ENCODE measurements around the gene IRS2. TPM values are rescaled to one million over a fixed set of nuclear protein-coding genes. Genes with fewer than 3 reads are reported as not detected.

IRS2 gene
- total RNA-seq, 1 donor from 2014 or later: 11.8 TPM

GRCh38 chr13:109713681-109714080 is 72.7 kb downstream of the IRS2 start:
- no peaks in the 10 kb centered on the region for H3K36me3 Mint-ChIP-seq
- no peaks in the 10 kb centered on the region for H3K27me3 Mint-ChIP-seq (ENCODE audit: low read depth)
- TF ChIP-seq CTCF (IDR thresholded peaks at IDR 0.05; ENCODE audit: unreplicated experiment): no peak
- peaks cover 6% of the 10 kb centered on the region for H3K4me1 Mint-ChIP-seq
- DNase-seq (ENCODE audit: low spot score in 2 of 2, unreplicated experiment in 2 of 2): no peak
- H3K4me3 Mint-ChIP-seq: no peak overlapping the region
- no peak overlapping the region for H3K27ac Mint-ChIP-seq
- peaks cover 3% of the 10 kb centered on the region for H3K9me3 Mint-ChIP-seq

- H3K27me3 Mint-ChIP-seq (ENCODE audit: low read depth): no peaks in the 10 kb centered on the region
- no peak for TF ChIP-seq CTCF (IDR thresholded peaks at IDR 0.05; ENCODE audit: unreplicated experiment)
- H3K4me3 Mint-ChIP-seq: no peak overlapping the region
- H3K36me3 Mint-ChIP-seq: no peaks in the 10 kb centered on the region
- H3K27ac Mint-ChIP-seq: no peak overlapping the region
- no peak for DNase-seq (ENCODE audit: low spot score in 2 of 2, unreplicated experiment in 2 of 2)
- H3K4me1 Mint-ChIP-seq: peaks cover 6% of the 10 kb centered on the region
- peaks cover 3% of the 10 kb centered on the region for H3K9me3 Mint-ChIP-seq
These were observed 74.2 kb downstream of the IRS2 start for GRCh38 chr13:109712124-109712722.

- Mint-ChIP-seq H3K27ac (no peak overlapping the region), H3K9me3 (peaks cover 16% of the 10 kb centered on the region), H3K4me1 (peaks cover 8% of the 10 kb centered on the region)
These were observed 78.4 kb downstream of the IRS2 start for GRCh38 chr13:109707742-109708617.

DNA sequence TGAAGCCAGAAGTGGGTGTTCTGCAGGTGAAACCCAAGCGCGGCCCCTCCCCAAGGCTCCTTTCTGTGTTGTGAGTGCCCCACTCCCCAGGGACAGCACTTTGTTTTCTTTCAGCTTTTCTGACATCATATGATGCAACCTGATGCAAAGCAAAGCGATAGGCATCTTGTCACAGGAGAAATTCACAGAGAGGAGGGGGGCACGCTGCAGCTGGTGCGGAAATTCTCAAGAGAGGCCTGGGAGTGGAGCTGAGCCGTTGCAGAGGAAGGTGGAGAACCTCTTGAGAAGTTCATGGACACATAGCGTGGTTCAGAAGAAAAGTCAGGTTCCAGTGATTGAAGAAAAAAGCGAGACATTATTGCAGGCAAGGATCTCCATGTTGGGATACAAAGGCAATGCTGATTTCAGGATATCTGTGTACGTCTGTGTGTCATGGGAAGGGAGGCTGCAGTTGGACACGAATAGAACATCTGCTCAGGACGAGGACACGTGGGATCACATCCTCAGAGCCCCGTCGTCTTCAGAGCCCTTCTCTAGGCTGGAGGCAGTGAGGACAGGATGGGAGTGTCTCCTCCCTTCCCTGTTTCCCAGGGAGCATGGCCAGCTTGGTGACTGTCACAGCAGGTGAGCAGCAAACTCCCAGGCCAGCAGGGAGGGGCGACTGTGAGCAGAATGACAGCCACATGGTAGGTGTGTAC is 79.2 kb downstream of the IRS2 start:
- peaks cover 5% of the 10 kb centered on the region for H3K4me1 Mint-ChIP-seq
- H3K4me3 Mint-ChIP-seq: no peak overlapping the region
- no peaks in the 10 kb centered on the region for H3K27me3 Mint-ChIP-seq (ENCODE audit: low read depth)
- DNase-seq (ENCODE audit: low spot score in 2 of 2, unreplicated experiment in 2 of 2): no peak
- H3K36me3 Mint-ChIP-seq: no peaks in the 10 kb centered on the region
- peaks cover 16% of the 10 kb centered on the region for H3K9me3 Mint-ChIP-seq
- no peak overlapping the region for H3K27ac Mint-ChIP-seq
- no peak for TF ChIP-seq CTCF (IDR thresholded peaks at IDR 0.05; ENCODE audit: unreplicated experiment)

More at GRCh38 chr13:109707742-109708617, 78.4 kb downstream of the IRS2 start:
- Mint-ChIP-seq H3K36me3 (no peaks in the 10 kb centered on the region), H3K27me3 (ENCODE audit: low read depth) (no peaks in the 10 kb centered on the region), H3K4me3 (no peak overlapping the region)
- DNase-seq (ENCODE audit: low spot score in 2 of 2, unreplicated experiment in 2 of 2): no peak
- TF ChIP-seq CTCF (IDR thresholded peaks at IDR 0.05; ENCODE audit: unreplicated experiment): no peak

DNA sequence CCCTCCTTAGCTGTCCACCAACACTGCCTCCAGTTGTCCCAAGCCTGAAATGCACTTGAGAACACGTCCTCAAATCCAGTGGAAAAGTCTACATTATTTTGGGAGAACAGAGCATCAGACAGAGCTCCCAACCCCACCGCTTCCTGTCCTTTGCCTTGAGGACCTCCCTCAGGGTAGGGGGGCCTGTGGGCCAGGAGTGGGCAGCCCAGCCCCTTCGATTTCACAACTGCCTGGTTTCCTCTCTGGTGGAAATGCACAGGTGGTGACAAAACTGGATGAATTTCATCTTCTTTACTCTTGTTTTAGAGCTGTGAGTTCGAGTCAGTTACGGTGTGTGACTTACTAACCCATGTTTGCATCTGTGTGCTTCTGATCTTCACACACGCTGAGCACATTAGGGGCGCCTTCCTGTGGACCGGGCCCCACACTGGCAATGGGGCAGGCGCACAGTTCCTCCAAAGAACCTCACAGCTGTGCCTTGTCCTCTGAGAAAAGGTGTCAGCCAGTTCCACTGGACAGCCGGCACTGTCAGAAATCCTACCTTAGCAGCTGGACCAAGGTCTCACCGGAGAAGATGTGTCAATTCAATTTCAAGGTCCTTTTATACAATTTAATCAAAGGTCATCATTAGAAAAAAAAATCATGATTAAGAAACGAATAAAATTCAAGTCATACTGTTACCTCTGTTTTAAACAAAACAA is 80.2 kb downstream of the IRS2 start:
- Mint-ChIP-seq H3K36me3 (no peaks in the 10 kb centered on the region), H3K4me1 (peaks cover 2% of the 10 kb centered on the region), H3K9me3 (peaks cover 16% of the 10 kb centered on the region), H3K27ac (no peak overlapping the region), H3K4me3 (no peak overlapping the region), H3K27me3 (ENCODE audit: low read depth) (no peaks in the 10 kb centered on the region)
- DNase-seq (ENCODE audit: low spot score in 2 of 2, unreplicated experiment in 2 of 2): no peak
- TF ChIP-seq CTCF (IDR thresholded peaks at IDR 0.05; ENCODE audit: unreplicated experiment): no peak
